Activated B cell treated with CpG ODN at 0.5 μM for 24 hours (primary cell): ENCODE measurements around the gene DAB2. TPM values are rescaled to one million over a fixed set of nuclear protein-coding genes. Genes with fewer than 3 reads are reported as not detected.

Experiments
- ATAC-seq: fragments of 200-7000 bp; cut with Tn5 transposase; one replicate; pipeline ENCODE4 v1.10.0; 2021; ENCODE audit warnings: low read depth, mild to moderate bottlenecking, moderate library complexity
- CTCF ChIA-PET: fragments of 350-600 bp; sonication (Branson Sonifier 250); formaldehyde crosslinking; loops from one replicate; lab custom pipeline; 2021; ENCODE audit warnings: antibody characterized with exemption; lab: Charles Lee
- POLR2A ChIA-PET: fragments of 350-600 bp; sonication (Branson Sonifier 250); formaldehyde crosslinking; loops from one replicate; lab custom pipeline; 2021; ENCODE audit warnings: antibody characterized with exemption; lab: Charles Lee
- DNase-seq: peaks from one replicate; pipeline ENCODE4 v3.0.0; 2022
- H3K27ac Mint-ChIP-seq: one replicate; pipeline ENCODE4 v1.8.0; 2020; ENCODE audit warnings: mixed read lengths
- H3K27me3 Mint-ChIP-seq: one replicate; pipeline ENCODE4 v1.8.0; 2021; ENCODE audit warnings: mixed read lengths
- H3K36me3 Mint-ChIP-seq: one replicate; pipeline ENCODE4 v1.8.0; 2021; ENCODE audit warnings: low read depth, mixed read lengths
- H3K4me1 Mint-ChIP-seq: one replicate; pipeline ENCODE4 v1.8.0; 2021; ENCODE audit warnings: mixed read lengths
- H3K4me3 Mint-ChIP-seq: one replicate; pipeline ENCODE4 v1.8.0; 2020; ENCODE audit warnings: mild to moderate bottlenecking, mixed read lengths
- H3K9me3 Mint-ChIP-seq: one replicate; pipeline ENCODE4 v1.8.0; 2020; ENCODE audit warnings: mixed read lengths
- intact Hi-C: fragments of 100-400 bp; cut with micrococcal nuclease; formaldehyde crosslinking; loops from one replicate; pipeline ENCODE4 v1.15.1; 2024
- total RNA-seq: library from RNA; stranded (reverse); gene quantifications from 2 replicates; pipeline ENCODE4 v1.2.3, GENCODE V29; 2022
- TF ChIP-seq, protein P1 (sequence below): fragments of 200-600 bp; IDR thresholded peaks from one replicate; pipeline ENCODE4 v1.8.0; 2022; ENCODE audit warnings: antibody characterized with exemption, mild to moderate bottlenecking

Gene DAB2
- total RNA-seq, 1 donor from 2014 or later = not detected

DNA sequence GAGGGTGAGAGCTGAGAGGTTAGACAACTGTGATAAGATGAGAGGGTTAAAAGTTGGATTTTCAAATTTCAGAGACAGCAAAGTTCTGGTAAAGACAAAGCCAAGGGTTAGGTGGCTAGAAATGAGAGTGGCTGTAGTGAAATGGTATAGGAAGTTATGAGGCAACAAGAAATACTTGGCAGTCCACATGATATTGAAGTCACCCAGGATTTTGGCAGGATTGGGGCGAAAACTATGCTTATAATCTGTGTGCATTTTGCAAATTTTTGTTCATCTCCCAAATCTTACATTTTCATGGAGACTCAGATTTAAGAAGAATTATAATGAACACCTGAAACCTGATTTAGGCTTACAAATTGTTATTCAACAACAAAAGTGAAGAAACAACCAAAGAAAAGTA is 96.0 kb downstream of the DAB2 start:
- intact Hi-C loops = no loop called here
- Mint-ChIP-seq H3K27ac (no peak overlapping the region), H3K4me3 (no peak overlapping the region), H3K9me3 (no peaks in the 10 kb centered on the region), H3K27me3 (no peaks in the 10 kb centered on the region), H3K36me3 (no peaks in the 10 kb centered on the region), H3K4me1 (no peaks in the 10 kb centered on the region)
- no peak for ATAC-seq
- POLR2A ChIA-PET = no interaction called here
- DNase-seq = no peak
- TF ChIP-seq, protein P1, sequence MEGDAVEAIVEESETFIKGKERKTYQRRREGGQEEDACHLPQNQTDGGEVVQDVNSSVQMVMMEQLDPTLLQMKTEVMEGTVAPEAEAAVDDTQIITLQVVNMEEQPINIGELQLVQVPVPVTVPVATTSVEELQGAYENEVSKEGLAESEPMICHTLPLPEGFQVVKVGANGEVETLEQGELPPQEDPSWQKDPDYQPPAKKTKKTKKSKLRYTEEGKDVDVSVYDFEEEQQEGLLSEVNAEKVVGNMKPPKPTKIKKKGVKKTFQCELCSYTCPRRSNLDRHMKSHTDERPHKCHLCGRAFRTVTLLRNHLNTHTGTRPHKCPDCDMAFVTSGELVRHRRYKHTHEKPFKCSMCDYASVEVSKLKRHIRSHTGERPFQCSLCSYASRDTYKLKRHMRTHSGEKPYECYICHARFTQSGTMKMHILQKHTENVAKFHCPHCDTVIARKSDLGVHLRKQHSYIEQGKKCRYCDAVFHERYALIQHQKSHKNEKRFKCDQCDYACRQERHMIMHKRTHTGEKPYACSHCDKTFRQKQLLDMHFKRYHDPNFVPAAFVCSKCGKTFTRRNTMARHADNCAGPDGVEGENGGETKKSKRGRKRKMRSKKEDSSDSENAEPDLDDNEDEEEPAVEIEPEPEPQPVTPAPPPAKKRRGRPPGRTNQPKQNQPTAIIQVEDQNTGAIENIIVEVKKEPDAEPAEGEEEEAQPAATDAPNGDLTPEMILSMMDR = no peak
- CTCF ChIA-PET = no interaction called here

- H3K27me3 Mint-ChIP-seq = peaks cover 7% of the 10 kb centered on the region
- no peaks in the 10 kb centered on the region for H3K36me3 Mint-ChIP-seq
- no peak for ATAC-seq
- intact Hi-C loops = no loop called here
- DNase-seq = no peak
- H3K9me3 Mint-ChIP-seq = peaks cover 4% of the 10 kb centered on the region
- H3K4me3 Mint-ChIP-seq = no peak overlapping the region
- no peak overlapping the region for H3K27ac Mint-ChIP-seq
- ChIA-PET POLR2A (no interaction called here), CTCF (no interaction called here)
- H3K4me1 Mint-ChIP-seq = no peaks in the 10 kb centered on the region
- TF ChIP-seq, protein P1 = no peak
Observed at GRCh38 chr5:39323542-39323941, 101.2 kb downstream of the DAB2 start.

Other genes starting within 250 kb of the DAB2 start
- gene FYB1, start 205.4 kb downstream of the DAB2 start, total RNA-seq = 0.55 and 0.56 TPM in 2 replicates
- gene C9, start 60.5 kb downstream of the DAB2 start, total RNA-seq = not detected in 2 replicates